KMS-11 (cell line): ENCODE data around the gene MINK1.
"Not testable (repeated sequence)": the region's sequence is repeated elsewhere in the genome, so short reads cannot be mapped to it uniquely, and the experiment has no call there.

ENCODE experiments used
- H2AFZ ChIP-seq: fragments of 200-600 bp; sonication (generic); 2 replicates; pipeline ENCODE4 v1.6.1; 2016; ENCODE audit warnings: antibody characterized with exemption, mixed run types, low read depth
- H3K27ac ChIP-seq: fragments of 200-600 bp; sonication (generic); 2 replicates; pipeline ENCODE4 v1.6.1; 2016; ENCODE audit warnings: mild to moderate bottlenecking, mixed run types
- H3K27me3 ChIP-seq: fragments of 200-600 bp; sonication (generic); 2 replicates; pipeline ENCODE4 v1.6.1; 2017; ENCODE audit warnings: mild to moderate bottlenecking, low read depth, mixed run types, moderate library complexity; ENCODE audit not compliant: insufficient read depth
- H3K36me3 ChIP-seq: fragments of 200-600 bp; sonication (generic); 2 replicates; pipeline ENCODE4 v1.6.1; 2017; ENCODE audit warnings: mild to moderate bottlenecking, mixed run types; ENCODE audit not compliant: insufficient read depth
- H3K4me1 ChIP-seq: fragments of 200-600 bp; sonication (generic); 2 replicates; pipeline ENCODE4 v1.6.1; 2016; ENCODE audit warnings: mild to moderate bottlenecking, low read depth, mixed run types; ENCODE audit not compliant: poor library complexity, severe bottlenecking
- H3K4me2 ChIP-seq: fragments of 200-600 bp; sonication (generic); 2 replicates; pipeline ENCODE4 v1.7.0; 2016; ENCODE audit warnings: mild to moderate bottlenecking, mixed run types
- H3K4me3 ChIP-seq: fragments of 200-600 bp; sonication (generic); IDR thresholded peaks from 2 replicates; pipeline ENCODE4 v1.6.1; 2017; ENCODE audit warnings: low read depth, low read length, mixed read lengths; ENCODE audit not compliant: insufficient read depth
- H3K79me2 ChIP-seq: fragments of 200-600 bp; sonication (generic); 2 replicates; pipeline ENCODE4 v1.6.1; 2016; ENCODE audit warnings: low read depth, mixed run types; ENCODE audit not compliant: insufficient read depth
- H3K9ac ChIP-seq: fragments of 200-600 bp; sonication (generic); 2 replicates; pipeline ENCODE4 v1.6.1; 2016; ENCODE audit warnings: mild to moderate bottlenecking, mixed run types
- H4K20me1 ChIP-seq: fragments of 200-600 bp; sonication (generic); 2 replicates; pipeline ENCODE4 v1.6.1; 2016; ENCODE audit warnings: mild to moderate bottlenecking, mixed run types; ENCODE audit not compliant: insufficient read depth
- TF ChIP-seq, protein P1 (sequence below): fragments of 200-600 bp; sonication (generic); conservative IDR thresholded peaks from 2 replicates; pipeline ENCODE4 v1.6.1; 2017; ENCODE audit warnings: low read depth, mild to moderate bottlenecking, antibody characterized with exemption, low read length, moderate library complexity, mixed read lengths

Gene MINK1

DNA sequence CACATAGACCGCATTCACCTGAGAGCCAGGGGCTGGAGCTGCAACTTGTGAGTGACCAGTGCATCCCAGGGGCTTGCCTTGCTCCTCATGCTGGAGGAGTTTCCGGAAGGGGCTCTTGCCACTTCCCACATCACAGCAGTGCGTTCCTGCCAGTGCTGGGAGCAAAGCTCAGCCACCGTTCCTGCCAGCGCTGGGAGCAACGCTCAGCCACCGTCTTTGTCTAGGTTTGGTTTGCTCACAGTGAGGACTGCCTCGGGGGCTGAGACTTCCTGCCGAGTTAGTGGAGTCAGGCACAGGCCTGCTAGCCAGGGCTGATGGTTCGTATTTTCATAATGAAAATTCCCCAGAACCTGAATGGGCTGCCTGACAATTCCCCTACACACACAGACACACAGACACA is 75.2 kb downstream of the MINK1 start:
- H3K4me3 ChIP-seq: no peak overlapping the region

DNA sequence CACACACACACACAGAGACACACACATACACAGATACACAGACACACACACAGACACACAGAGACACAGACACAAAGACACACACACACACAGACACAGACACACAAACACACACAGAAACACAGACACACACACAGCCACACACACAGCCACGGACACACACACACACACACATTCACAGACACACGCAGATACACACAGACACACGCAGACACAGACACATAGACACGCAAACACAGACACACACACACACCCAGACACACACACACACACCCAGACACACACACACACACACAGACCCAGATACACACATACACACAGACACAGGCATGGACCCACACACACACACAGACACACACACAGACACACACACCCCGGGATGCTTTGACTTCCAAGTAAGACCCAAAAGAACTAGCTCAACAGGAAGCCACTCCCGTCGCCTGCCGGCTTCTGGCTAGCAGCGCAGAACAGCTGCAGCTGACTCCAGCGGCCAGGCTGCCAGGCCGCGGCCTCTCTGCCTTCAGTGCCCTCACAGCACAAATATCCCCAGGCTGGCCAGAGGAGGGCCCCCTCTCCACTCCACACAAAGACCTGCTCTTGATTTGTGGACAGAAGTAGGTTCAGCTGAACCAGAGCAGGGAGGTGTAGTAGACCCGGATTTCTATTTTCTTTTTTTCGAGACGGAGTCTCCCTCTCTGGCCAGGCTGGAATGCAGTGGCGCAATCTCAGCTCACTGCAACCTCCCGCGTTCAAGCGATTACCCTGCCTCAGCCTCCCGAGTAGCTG is 75.8 kb downstream of the MINK1 start:
- H3K36me3 ChIP-seq: no peaks in the 10 kb centered on the region
- no peaks in the 10 kb centered on the region for H4K20me1 ChIP-seq
- TF ChIP-seq, protein P1, sequence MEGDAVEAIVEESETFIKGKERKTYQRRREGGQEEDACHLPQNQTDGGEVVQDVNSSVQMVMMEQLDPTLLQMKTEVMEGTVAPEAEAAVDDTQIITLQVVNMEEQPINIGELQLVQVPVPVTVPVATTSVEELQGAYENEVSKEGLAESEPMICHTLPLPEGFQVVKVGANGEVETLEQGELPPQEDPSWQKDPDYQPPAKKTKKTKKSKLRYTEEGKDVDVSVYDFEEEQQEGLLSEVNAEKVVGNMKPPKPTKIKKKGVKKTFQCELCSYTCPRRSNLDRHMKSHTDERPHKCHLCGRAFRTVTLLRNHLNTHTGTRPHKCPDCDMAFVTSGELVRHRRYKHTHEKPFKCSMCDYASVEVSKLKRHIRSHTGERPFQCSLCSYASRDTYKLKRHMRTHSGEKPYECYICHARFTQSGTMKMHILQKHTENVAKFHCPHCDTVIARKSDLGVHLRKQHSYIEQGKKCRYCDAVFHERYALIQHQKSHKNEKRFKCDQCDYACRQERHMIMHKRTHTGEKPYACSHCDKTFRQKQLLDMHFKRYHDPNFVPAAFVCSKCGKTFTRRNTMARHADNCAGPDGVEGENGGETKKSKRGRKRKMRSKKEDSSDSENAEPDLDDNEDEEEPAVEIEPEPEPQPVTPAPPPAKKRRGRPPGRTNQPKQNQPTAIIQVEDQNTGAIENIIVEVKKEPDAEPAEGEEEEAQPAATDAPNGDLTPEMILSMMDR: no peak
- H3K9ac ChIP-seq: no peak overlapping the region
- no peak overlapping the region for H3K4me2 ChIP-seq
- no peak overlapping the region for H2AFZ ChIP-seq
- no peak overlapping the region for H3K27ac ChIP-seq
- H3K4me1 ChIP-seq: no peaks in the 10 kb centered on the region
- H3K4me3 ChIP-seq: no peak overlapping the region
- H3K27me3 ChIP-seq: no peaks in the 10 kb centered on the region
- no peaks in the 10 kb centered on the region for H3K79me2 ChIP-seq

More for the DNA sequence above, 75.2 kb downstream of the MINK1 start:
- Histone ChIP-seq H3K36me3 (no peaks in the 10 kb centered on the region), H3K79me2 (no peaks in the 10 kb centered on the region), H3K4me2 (no peak overlapping the region), H3K27me3 (no peaks in the 10 kb centered on the region), H3K27ac (no peak overlapping the region), H4K20me1 (no peaks in the 10 kb centered on the region), H3K4me1 (no peaks in the 10 kb centered on the region), H3K9ac (no peak overlapping the region), H2AFZ (no peak overlapping the region)
- TF ChIP-seq, protein P1: no peak

- Histone ChIP-seq H3K27me3 (no peaks in the 10 kb centered on the region), H3K36me3 (no peaks in the 10 kb centered on the region), H3K4me2 (no peak overlapping the region), H3K79me2 (no peaks in the 10 kb centered on the region), H3K9ac (no peak overlapping the region), H4K20me1 (no peaks in the 10 kb centered on the region), H3K4me3 (no peak overlapping the region), H2AFZ (no peak overlapping the region), H3K27ac (no peak overlapping the region), H3K4me1 (no peaks in the 10 kb centered on the region)
- TF ChIP-seq, protein P1: no peak
Measured at GRCh38 chr17:4913994-4914393, 80.9 kb downstream of the MINK1 start.

DNA sequence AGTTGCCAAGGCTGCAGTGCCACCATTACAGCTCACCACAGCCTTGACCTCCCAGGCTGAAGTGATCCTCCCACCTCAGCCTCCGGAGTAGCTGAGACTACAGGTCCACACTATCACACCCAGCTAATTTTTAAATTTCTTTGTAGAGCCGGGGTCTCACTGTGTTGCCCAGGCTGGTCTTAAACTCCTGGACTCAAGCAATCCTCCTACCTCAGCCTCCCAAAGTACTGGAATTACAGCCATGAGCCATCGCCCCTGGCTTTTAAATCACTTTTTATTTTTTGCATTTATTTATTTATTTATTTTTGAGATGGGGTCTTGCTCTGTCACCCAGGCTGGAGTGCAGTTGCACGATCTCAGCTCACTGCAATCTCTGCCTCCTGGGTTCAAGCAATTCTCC is 81.4 kb downstream of the MINK1 start:
- H3K79me2 ChIP-seq, H3K4me2 ChIP-seq, H2AFZ ChIP-seq, H3K27ac ChIP-seq, H3K9ac ChIP-seq, H3K4me3 ChIP-seq, H4K20me1 ChIP-seq, H3K36me3 ChIP-seq, H3K4me1 ChIP-seq, H3K27me3 ChIP-seq: not testable (repeated sequence)

GRCh38 chr17:4919511-4920047 is 86.4 kb downstream of the MINK1 start:
- Histone ChIP-seq H3K4me3 (no peak overlapping the region), H3K36me3 (no peaks in the 10 kb centered on the region), H2AFZ (no peak overlapping the region), H3K4me1 (no peaks in the 10 kb centered on the region), H3K4me2 (no peak overlapping the region), H3K79me2 (no peaks in the 10 kb centered on the region), H3K27ac (no peak overlapping the region), H4K20me1 (no peaks in the 10 kb centered on the region), H3K27me3 (no peaks in the 10 kb centered on the region), H3K9ac (no peak overlapping the region)
- TF ChIP-seq, protein P1: no peak
